Fibroblast of skin of abdomen (primary cell): Measurements from ENCODE around the gene ATP11B.

Source experiments
- DNase-seq: peaks from one replicate; pipeline ENCODE4 v3.0.0-alpha.2; 2013

ATP11B gene

DNA sequence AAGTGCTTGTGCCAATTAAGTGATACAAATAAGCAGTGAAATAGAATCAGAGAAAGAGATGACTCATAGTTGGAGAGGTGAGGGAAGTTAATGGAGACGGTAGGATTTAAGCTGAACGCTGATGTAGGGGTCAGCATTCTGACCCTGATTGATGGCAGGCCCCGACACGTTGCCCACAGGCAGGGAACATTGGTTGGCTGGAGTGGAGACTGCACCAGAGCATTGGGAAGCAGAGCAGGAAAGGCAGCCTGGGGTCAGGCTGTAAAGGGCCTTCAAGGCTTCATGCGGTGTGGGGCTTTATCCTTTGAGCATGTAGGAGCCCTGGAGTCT lies 118.4 kb downstream of the ATP11B start:
- DNase-seq, result no peak

- DNase-seq, result no peak
Observed at GRCh38 chr3:182912474-182912873, 119.2 kb downstream of the ATP11B start.

DNA sequence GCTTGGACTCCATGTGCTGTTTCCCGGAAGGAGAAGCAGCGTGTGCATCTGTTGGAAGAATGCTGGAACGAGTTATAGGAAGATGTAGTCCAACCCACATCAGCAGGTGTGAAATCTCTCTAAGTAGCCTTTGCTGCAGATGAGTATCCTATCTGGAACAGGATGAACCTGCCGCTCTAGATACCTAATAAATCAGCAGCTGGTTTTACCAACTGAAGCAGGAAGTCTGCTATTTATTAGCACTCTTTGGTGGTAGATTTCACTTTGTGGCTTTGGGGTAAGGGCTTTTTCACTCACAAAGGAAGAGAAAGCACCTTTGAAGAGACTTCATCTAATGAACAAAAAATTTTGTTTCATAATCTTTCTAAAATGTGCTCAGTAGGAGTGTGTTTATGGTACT lies 120.6 kb downstream of the ATP11B start:
- no peak for DNase-seq

- DNase-seq, result no peak
Observed at GRCh38 chr3:182914341-182914740, 121.0 kb downstream of the ATP11B start.

DNA sequence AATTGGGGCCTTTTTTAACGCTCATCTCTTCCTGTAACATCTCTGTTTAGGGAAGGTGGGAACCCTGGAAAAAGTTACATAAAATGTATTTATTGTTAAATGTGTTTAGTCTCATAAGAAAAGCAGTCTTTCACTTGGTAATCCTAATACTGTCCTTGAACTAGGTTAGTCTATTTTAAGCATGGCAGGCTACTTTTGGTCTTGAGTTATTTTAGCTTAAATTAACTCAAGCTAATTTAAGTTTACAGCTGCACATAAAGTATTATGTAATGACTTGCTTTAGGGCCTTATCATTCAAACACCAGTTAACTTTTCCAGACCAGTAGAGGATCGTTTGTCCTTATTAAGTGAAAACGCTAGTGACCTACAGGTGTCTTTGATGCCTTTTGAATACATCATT lies 123.8 kb downstream of the ATP11B start:
- no peak for DNase-seq

- DNase-seq, result no peak
Observed at GRCh38 chr3:182919866-182920357, 126.6 kb downstream of the ATP11B start.

GRCh38 chr3:182920515-182921084 lies 127.3 kb downstream of the ATP11B start:
- DNase-seq, result no peak

GRCh38 chr3:182921665-182922355 lies 128.5 kb downstream of the ATP11B start:
- DNase-seq, result peak; percentile 49

- peak; percentile 61 for DNase-seq
Observed at GRCh38 chr3:182925330-182925943, 132.1 kb downstream of the ATP11B start.

DNA sequence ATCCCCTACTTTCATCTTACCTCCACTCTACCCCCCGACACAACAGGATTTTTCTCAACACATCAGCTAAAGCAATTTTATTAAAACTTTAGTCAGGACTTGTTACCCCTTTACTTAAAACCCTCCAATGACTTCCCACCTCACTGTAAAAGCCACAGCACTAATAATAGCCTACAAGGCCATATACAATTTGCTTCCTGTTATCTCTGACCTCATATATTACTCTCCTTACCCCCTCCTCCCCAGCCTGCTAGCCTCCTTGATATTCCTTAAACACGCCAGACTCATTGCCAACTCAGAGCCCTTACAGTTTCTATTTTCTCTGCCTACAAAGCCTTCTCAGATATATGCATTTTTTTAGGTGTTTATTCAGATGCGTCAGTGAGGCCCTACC lies 132.6 kb downstream of the ATP11B start:
- DNase-seq, result no peak

GRCh38 chr3:182935803-182936202 lies 142.5 kb downstream of the ATP11B start:
- no peak for DNase-seq

- no peak for DNase-seq
Observed at GRCh38 chr3:182936239-182936917, 143.1 kb downstream of the ATP11B start.

- no peak for DNase-seq
Observed at GRCh38 chr3:182936918-182937285, 143.6 kb downstream of the ATP11B start.

DNA sequence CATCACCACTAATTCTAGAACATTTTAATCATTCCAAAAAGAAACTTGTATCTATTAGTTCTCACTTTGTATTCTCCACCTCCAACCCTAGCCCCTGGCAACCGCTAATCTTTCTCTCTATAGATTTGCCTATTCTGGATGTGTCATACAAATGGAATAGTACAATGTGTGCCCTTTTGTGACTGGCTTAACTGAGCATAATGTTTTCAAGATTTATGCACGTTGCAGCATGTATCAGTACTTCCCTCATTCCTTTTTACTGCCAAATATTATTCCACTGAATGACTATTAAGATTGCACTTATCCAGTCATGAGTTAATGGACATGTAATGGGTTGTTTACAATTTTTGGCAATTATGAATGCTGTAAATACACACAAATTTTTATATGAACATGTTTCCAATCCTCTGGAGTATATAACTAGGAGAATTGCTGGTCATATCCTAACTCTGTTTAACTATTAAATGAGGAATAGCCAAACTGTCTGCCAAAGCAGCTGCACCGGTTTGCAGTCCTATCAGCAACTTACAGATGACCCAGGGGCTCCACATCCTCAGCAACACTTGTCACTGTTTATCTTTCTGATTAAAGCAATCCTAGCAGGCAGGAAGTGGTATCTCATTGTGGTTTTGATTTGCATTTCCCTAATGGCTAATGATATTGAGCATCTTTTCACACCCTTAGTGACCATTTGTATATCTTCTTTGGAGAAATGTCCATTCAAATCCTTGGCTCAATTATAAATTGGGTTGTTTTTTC lies 144.2 kb downstream of the ATP11B start:
- no peak for DNase-seq

DNA sequence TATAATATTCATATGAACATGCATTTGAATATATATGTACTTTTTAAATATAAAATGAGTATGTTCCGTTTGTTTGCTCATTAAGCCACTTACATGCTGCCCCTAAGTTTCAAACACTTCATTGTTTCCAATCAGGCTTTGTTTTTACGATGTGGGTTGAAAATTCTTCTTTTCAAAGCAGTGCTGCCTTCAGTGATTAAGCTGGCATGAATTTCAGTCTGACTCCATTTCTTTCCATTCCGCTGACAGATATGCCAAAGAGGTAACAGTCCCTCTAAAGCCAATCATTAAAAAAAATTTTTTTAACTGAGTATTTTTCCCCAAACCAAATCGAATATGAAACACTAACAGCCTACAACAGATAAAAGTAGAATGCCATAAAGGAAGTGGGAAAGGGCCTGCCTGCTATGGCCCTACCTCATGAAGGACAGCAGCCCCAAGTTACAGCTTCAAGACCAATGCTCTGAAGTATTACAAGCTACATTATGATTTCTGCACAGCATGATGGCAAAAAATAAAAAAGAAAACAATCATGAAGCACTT lies 147.0 kb downstream of the ATP11B start:
- no peak for DNase-seq

DNA sequence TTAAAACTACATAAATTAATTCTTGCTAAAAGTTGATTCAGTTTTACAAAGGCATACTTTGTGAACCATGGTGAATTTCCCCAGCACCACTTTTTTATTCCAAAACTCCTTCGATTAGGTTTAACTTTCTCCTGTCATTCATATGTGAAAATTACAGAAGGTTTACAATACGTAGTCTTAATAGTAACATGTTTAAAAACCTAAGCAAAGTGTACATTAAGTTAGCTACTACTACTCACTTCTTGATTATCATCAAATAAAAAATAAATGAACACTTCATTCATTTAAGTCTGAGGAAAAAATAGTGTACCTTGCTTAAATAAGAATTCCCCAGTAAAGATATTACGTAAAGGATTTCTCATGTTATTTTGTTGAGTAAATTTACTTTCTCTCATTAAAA lies 148.4 kb downstream of the ATP11B start:
- DNase-seq, result no peak

- no peak for DNase-seq
Observed at GRCh38 chr3:182947888-182948287, 154.6 kb downstream of the ATP11B start.

DNA sequence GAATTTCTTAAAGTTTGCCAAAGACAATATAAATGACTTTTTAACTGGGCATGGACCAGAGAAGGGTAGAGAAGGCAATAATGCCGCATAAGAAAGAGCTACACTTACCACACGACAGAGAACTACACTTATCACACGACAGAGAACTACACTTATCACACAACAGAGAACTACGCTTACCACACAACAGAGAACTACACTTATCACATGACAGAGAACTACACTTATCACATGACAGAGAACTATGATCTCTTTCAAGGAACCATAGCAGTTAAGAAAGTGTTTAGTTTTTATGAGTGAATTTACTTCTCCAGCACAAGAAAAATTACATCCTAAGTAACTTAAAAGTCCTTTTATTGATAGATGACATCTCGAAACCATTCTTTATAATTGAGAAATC lies 155.0 kb downstream of the ATP11B start:
- DNase-seq, result no peak

- no peak for DNase-seq
Observed at GRCh38 chr3:182949688-182950087, 156.4 kb downstream of the ATP11B start.

GRCh38 chr3:182954553-182955235 lies 161.4 kb downstream of the ATP11B start:
- DNase-seq, result no peak

DNA sequence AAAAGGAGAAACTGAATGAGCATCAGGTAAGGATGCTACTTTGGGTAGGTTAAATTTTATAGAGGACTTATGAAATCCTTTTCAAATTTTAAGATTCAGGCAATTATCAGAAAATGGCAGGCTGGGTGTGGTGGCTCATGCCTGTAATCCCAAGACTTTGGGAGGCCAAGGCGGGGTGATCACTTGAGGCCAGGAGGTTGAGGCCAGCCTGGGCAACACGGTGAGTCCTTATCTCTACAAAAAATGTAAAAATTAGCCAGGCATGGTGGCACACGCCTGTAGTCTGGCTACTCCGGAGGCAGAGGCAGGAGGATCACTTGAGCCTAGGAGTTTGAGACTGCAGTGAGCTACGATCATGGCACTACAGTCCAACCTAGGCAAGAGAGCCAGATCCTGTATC lies 163.9 kb downstream of the ATP11B start:
- no peak for DNase-seq

- DNase-seq, result no peak
Observed at GRCh38 chr3:182957676-182958266, 164.5 kb downstream of the ATP11B start.
